Measurements from ENCODE around the gene PSEN2. TPM values are rescaled to one million over a fixed set of nuclear protein-coding genes. Genes with fewer than 3 reads are reported as not detected.

Gene PSEN2
- 10 to 100 TPM; 16.6 to 18.1 TPM for total RNA-seq

GRCh38 chr1:226870401-226871279, at the start of gene PSEN2:
PSEN2 (plus strand) TSS chr1:226870616; CDS start chr1:226881908, 11,292 bp downstream.
- Histone ChIP-seq H3K36me3 (no peaks in the 10 kb centered on the region), H3K27me3 (no peaks in the 10 kb centered on the region), H3K4me3 (peak within 1 kb of the TSS; percentile 80), H3K9me3 (no peaks in the 10 kb centered on the region), H3K4me1 (no peaks in the 10 kb centered on the region), H3K9ac (ENCODE audit: low read depth in 2 of 2, low read length in 2 of 2) (peak within 1 kb of the TSS; percentile 75 to 76), H3K27ac (peak within 1 kb of the TSS; percentile 68)
- intact Hi-C loops (cut with DNase I): no loop called here
- peak; percentile 84 for DNase-seq
- no peak for TF ChIP-seq CTCF (IDR thresholded peaks at IDR 0.05)

GRCh38 chr1:226820941-226821718, 49.3 kb upstream of the PSEN2 start:
- no peak overlapping the region for H3K9ac ChIP-seq (ENCODE audit: low read depth in 2 of 2, low read length in 2 of 2)

GRCh38 chr1:226821719-226822085, 48.7 kb upstream of the PSEN2 start:
- DNase-seq: no peak
- TF ChIP-seq CTCF (IDR thresholded peaks at IDR 0.05): no peak
- Histone ChIP-seq H3K36me3 (no peaks in the 10 kb centered on the region), H3K9me3 (no peaks in the 10 kb centered on the region), H3K4me1 (no peaks in the 10 kb centered on the region), H3K27me3 (no peaks in the 10 kb centered on the region), H3K4me3 (no peak overlapping the region), H3K27ac (peak overlapping the region; percentile 59), H3K9ac (ENCODE audit: low read depth in 2 of 2, low read length in 2 of 2) (no peak overlapping the region)
- intact Hi-C loops (cut with DNase I): loop anchor here (10.0 kb wide), 2 partner anchors 87 to 397 kb away; partner anchors contain the start of gene ITPKB

More at GRCh38 chr1:226820941-226821718, 49.3 kb upstream of the PSEN2 start:
- no peaks in the 10 kb centered on the region for H3K9me3 ChIP-seq
- TF ChIP-seq CTCF (IDR thresholded peaks at IDR 0.05): no peak
- intact Hi-C loops (cut with DNase I): loop anchor here (10.0 kb wide), 2 partner anchors 86 to 396 kb away; partner anchors contain the start of gene ITPKB
- peak overlapping the region; percentile 59 for H3K27ac ChIP-seq
- no peaks in the 10 kb centered on the region for H3K4me1 ChIP-seq
- H3K4me3 ChIP-seq: no peak overlapping the region
- no peaks in the 10 kb centered on the region for H3K36me3 ChIP-seq
- no peaks in the 10 kb centered on the region for H3K27me3 ChIP-seq
- DNase-seq: peak; percentile 66

GRCh38 chr1:226823643-226824042, 46.8 kb upstream of the PSEN2 start:
- Histone ChIP-seq H3K27me3 (no peaks in the 10 kb centered on the region), H3K4me1 (peaks cover 4% of the 10 kb centered on the region), H3K9me3 (no peaks in the 10 kb centered on the region), H3K36me3 (no peaks in the 10 kb centered on the region), H3K4me3 (no peak overlapping the region), H3K9ac (ENCODE audit: low read depth in 2 of 2, low read length in 2 of 2) (no peak overlapping the region), H3K27ac (no peak overlapping the region)
- no peak for TF ChIP-seq CTCF (IDR thresholded peaks at IDR 0.05)
- no peak for DNase-seq
- intact Hi-C loops (cut with DNase I): loop anchor here (10.0 kb wide), 2 partner anchors 89 to 399 kb away; partner anchors contain the start of gene ITPKB

- peaks cover 4% of the 10 kb centered on the region for H3K4me1 ChIP-seq
- H3K9me3 ChIP-seq: no peaks in the 10 kb centered on the region
- no peak overlapping the region for H3K4me3 ChIP-seq
- no peak for DNase-seq
- H3K36me3 ChIP-seq: no peaks in the 10 kb centered on the region
- TF ChIP-seq CTCF (IDR thresholded peaks at IDR 0.05): no peak
- H3K27ac ChIP-seq: no peak overlapping the region
- no peak overlapping the region for H3K9ac ChIP-seq (ENCODE audit: low read depth in 2 of 2, low read length in 2 of 2)
- no peaks in the 10 kb centered on the region for H3K27me3 ChIP-seq
- intact Hi-C loops (cut with DNase I): loop anchor here (10.0 kb wide), 2 partner anchors 90 to 400 kb away; partner anchors contain the start of gene ITPKB
These were observed 45.2 kb upstream of the PSEN2 start for GRCh38 chr1:226825037-226825745.
